T-helper 2 cell (primary cell): ENCODE data around the gene WHAMM.

ENCODE experiments used
- DNase-seq, 5 experiments: peaks; one replicate each; pipeline versions ENCODE4 v3.0.0 to v3.0.0-alpha.2; 2012 to 2022

Gene WHAMM

GRCh38 chr15:82871358-82871757, 61.9 kb downstream of the WHAMM start:
- no peak for DNase-seq

GRCh38 chr15:82871832-82872484, 62.5 kb downstream of the WHAMM start:
- DNase-seq = no peak

- DNase-seq = no peak
Measured at GRCh38 chr15:82873000-82873680, 63.7 kb downstream of the WHAMM start.

GRCh38 chr15:82874267-82874666, 64.8 kb downstream of the WHAMM start:
- no peak for DNase-seq

- no peak for DNase-seq
Measured at GRCh38 chr15:82874961-82875360, 65.5 kb downstream of the WHAMM start.

GRCh38 chr15:82875411-82876003, 66.1 kb downstream of the WHAMM start:
- no peak for DNase-seq

- no peak for DNase-seq
Measured at GRCh38 chr15:82877825-82878224, 68.4 kb downstream of the WHAMM start.

GRCh38 chr15:82878325-82878724, 68.9 kb downstream of the WHAMM start:
- no peak for DNase-seq

GRCh38 chr15:82880704-82881103, 71.3 kb downstream of the WHAMM start:
- no peak for DNase-seq

GRCh38 chr15:82881747-82882146, 72.3 kb downstream of the WHAMM start:
- DNase-seq = no peak

- no peak for DNase-seq
Measured at GRCh38 chr15:82882273-82882928, 73.0 kb downstream of the WHAMM start.
